Psoas muscle (tissue), 8 donors: ENCODE results near the gene AKT2. TPM values are rescaled to one million over a fixed set of nuclear protein-coding genes. Genes with fewer than 3 reads are reported as not detected.

ENCODE experiments used
- ATAC-seq, 4 donors: fragments of 200-7000 bp; cut with Tn5 transposase; one replicate each; pipeline ENCODE4 v1.9.1; 2020; ENCODE audit warnings: moderate library complexity in 3 of 4, mild to moderate bottlenecking in 2 of 4
- DNase-seq, 2 donors: peaks; one replicate each; pipeline ENCODE4 v3.0.0-alpha.2; 2020
- H3K27ac ChIP-seq: fragments of 200-600 bp; one replicate; pipeline ENCODE4 v1.8.0; 2022
- H3K27me3 ChIP-seq, 3 donors: fragments of 200-600 bp in 1 of 3; one replicate each; pipeline versions ENCODE4 v1.6.1 to v1.8.0; 2013 to 2022; ENCODE audit warnings: low read length in 2 of 3, mild to moderate bottlenecking in 2 of 3, moderate library complexity in 1 of 3; ENCODE audit not compliant: insufficient read depth in 3 of 3
- H3K36me3 ChIP-seq, 2 donors: fragments of 200-600 bp in 1 of 2; one replicate each; pipeline versions ENCODE4 v1.6.1 to v1.8.0; 2013 to 2022; ENCODE audit warnings: low read depth in 1 of 2, mild to moderate bottlenecking in 1 of 2, moderate library complexity in 1 of 2; ENCODE audit not compliant: insufficient read depth in 1 of 2
- H3K4me1 ChIP-seq: fragments of 200-600 bp; one replicate; pipeline ENCODE4 v1.8.0; 2022
- H3K4me3 ChIP-seq: fragments of 200-600 bp; one replicate; pipeline ENCODE4 v1.8.0; 2022; ENCODE audit warnings: mild to moderate bottlenecking
- H3K9me3 ChIP-seq: fragments of 200-600 bp; one replicate; pipeline ENCODE4 v1.8.0; 2022
- CTCF ChIP-seq: fragments of 200-600 bp; IDR thresholded peaks from one replicate; pipeline ENCODE4 v1.8.0; 2022; ENCODE audit warnings: antibody characterized with exemption
- WGBS, 3 donors: extraction: QIAGEN DNeasy Blood & Tissue Kit; methylation state at CpG; one replicate each; pipeline versions ENCODE4 v1.1.6 to v1.1.7; 2013; 5-methylcytosine and 5-hydroxymethylcytosine counted together
- intact Hi-C, 2 donors: fragments of 100-400 bp; cut with DNase I; formaldehyde crosslinking; loops; one replicate each; pipeline versions ENCODE4 v1.11.0 to v1.14.2; 2022
- polyA plus RNA-seq, 3 donors: library from polyadenylated mRNA; stranded (reverse); fragments of 200-250 nt; gene quantifications; one replicate each; pipeline ENCODE4 v1.2.3, GENCODE V29; 2013
- total RNA-seq, 4 donors: library from RNA; stranded (reverse); fragmentation: NEBNext Ultra II Directional in 2 of 4; extraction: Animal tissue kit (Norgen Biotek cat#: 25700) in 2 of 4; gene quantifications; one replicate each; pipeline versions ENCODE4 v1.2.1 to v1.2.4, GENCODE V29; 2021 to 2023
- donor health status: healthy with polysubstance abuse.
- donor health status: DM: no; HTN: no; CAD: no; lungs with moderate emphysema.
- donor health status: Bipolar disorder and iron deficiency.
- donor health status: healthy.
- donor health status: DM: yes; HTN: yes; CAD: no.
- donor health status: DM: no; HTN: no; CAD: no.
- donor health status: DM: no; HTN: no; CAD: no.
- donor health status: DM: yes; HTN: yes; CAD: no.

The AKT2 gene
- total and polyA plus RNA-seq, 7 donors, result 81.8 to 194 (median 139) TPM

- intact Hi-C loops, result no loop called here
- TF ChIP-seq CTCF, result no peak
These were observed 93.1 kb downstream of the AKT2 start for GRCh38 chr19:40191836-40192646.

GRCh38 chr19:40190891-40191835, 94.0 kb downstream of the AKT2 start, which contains the start of gene MAP3K10:
TSS of gene MAP3K10 (plus strand) at chr19:40191426. CDS start at chr19:40192032, 606 bp downstream.
- TF ChIP-seq CTCF, result no peak
- Histone ChIP-seq H3K27ac (peak within 1 kb of the TSS; percentile 97), H3K27me3 (no peaks in the 10 kb centered on the region), H3K4me1 (peaks cover 21% of the 10 kb centered on the region), H3K9me3 (no peaks in the 10 kb centered on the region), H3K36me3 (no peaks in the 10 kb centered on the region), H3K4me3 (peak within 1 kb of the TSS; percentile 100)
- peak; percentile 96 to 98 (median 96) for ATAC-seq
- intact Hi-C loops, result no loop called here
- peak; percentile 83 to 91 for DNase-seq
- 0 to 1% (median 0%) methylated on average over 41 to 115 of the region's 116 CpGs for WGBS, 3 donors

More at GRCh38 chr19:40191836-40192646, 93.1 kb downstream of the AKT2 start:
- peak overlapping the region; percentile 100 for H3K4me3 ChIP-seq
- DNase-seq (peak; percentile 35 to 68), ATAC-seq (peak in 3 of 4 donors; percentile 9 to 25 (median 15))
- no peaks in the 10 kb centered on the region for H3K27me3 ChIP-seq
- WGBS, 3 donors, result 13 to 18% (median 15%) methylated on average over 46 to 62 of the region's 62 CpGs
- H3K36me3 ChIP-seq, result no peaks in the 10 kb centered on the region
- H3K9me3 ChIP-seq, result no peaks in the 10 kb centered on the region
- peaks cover 21% of the 10 kb centered on the region for H3K4me1 ChIP-seq
- peak overlapping the region; percentile 97 for H3K27ac ChIP-seq

- ATAC-seq, result no peak
- Histone ChIP-seq H3K27me3 (no peaks in the 10 kb centered on the region), H3K4me1 (no peaks in the 10 kb centered on the region), H3K4me3 (no peak overlapping the region), H3K36me3 (no peaks in the 10 kb centered on the region), H3K9me3 (no peaks in the 10 kb centered on the region), H3K27ac (no peak overlapping the region)
- intact Hi-C loops, result no loop called here
- WGBS, 3 donors, result 75 to 79% (median 78%) methylated on average over 1 of the region's 1 CpG
- no peak for TF ChIP-seq CTCF
- DNase-seq, result no peak
These were observed 100.9 kb downstream of the AKT2 start for GRCh38 chr19:40184273-40184672.

Other genes with a start within 250 kb of the AKT2 start
- 1 to 10 TPM; 4.3 to 8.8 (median 6.6) TPM for gene ZNF780B, start 229.1 kb downstream of the AKT2 start, total RNA-seq
- 1 to 10 TPM; 1.7 to 9.1 (median 2.3) TPM for gene ZNF780B, start 229.1 kb downstream of the AKT2 start, polyA plus RNA-seq
- 1 to 10 TPM; 4.3 to 9.7 (median 5.2) TPM for gene ZNF780A, start 194.4 kb downstream of the AKT2 start, total RNA-seq
- gene ZNF780A, start 194.4 kb downstream of the AKT2 start, polyA plus RNA-seq, result 10 to 100 TPM in 1 of 3 donors, 1 to 10 TPM in 2; 4.2 to 11.8 (median 6.0) TPM
- gene MAP3K10, start 93.9 kb downstream of the AKT2 start, total RNA-seq, result 10 to 100 TPM; 18.6 to 22.2 (median 19.5) TPM
- gene MAP3K10, start 93.9 kb downstream of the AKT2 start, polyA plus RNA-seq, result 10 to 100 TPM; 10.7 to 35.1 (median 16.0) TPM
- gene TTC9B, start 67.0 kb downstream of the AKT2 start, total RNA-seq, result not detected
- gene TTC9B, start 67.0 kb downstream of the AKT2 start, polyA plus RNA-seq, result under 1 TPM in 1 of 3 donors, not detected in 2; 0.06 TPM
- gene CCNP, start 58.7 kb downstream of the AKT2 start, total RNA-seq, result not detected
- under 1 TPM in 1 of 3 donors, not detected in 2; 0.04 TPM for gene CCNP, start 58.7 kb downstream of the AKT2 start, polyA plus RNA-seq
- gene C19orf47, start 63.1 kb upstream of the AKT2 start, total RNA-seq, result 100 to 1,000 TPM; 220 to 299 (median 285) TPM
- 100 to 1,000 TPM; 368 to 436 (median 429) TPM for gene C19orf47, start 63.1 kb upstream of the AKT2 start, polyA plus RNA-seq
- gene PLD3, start 63.4 kb upstream of the AKT2 start, total RNA-seq, result 100 to 1,000 TPM in 1 of 4 donors, 10 to 100 TPM in 3; 77.8 to 116 (median 85.0) TPM
- 10 to 100 TPM; 60.2 to 87.3 (median 64.9) TPM for gene PLD3, start 63.4 kb upstream of the AKT2 start, polyA plus RNA-seq
- under 1 TPM in 2 of 4 donors, not detected in 2; 0.08 to 0.11 TPM for gene HIPK4, start 104.8 kb upstream of the AKT2 start, total RNA-seq
- gene HIPK4, start 104.8 kb upstream of the AKT2 start, polyA plus RNA-seq, result under 1 TPM in 1 of 3 donors, not detected in 2; 0.03 TPM
- 1 to 10 TPM; 1.4 to 3.3 (median 2.8) TPM for gene PRX, start 128.0 kb upstream of the AKT2 start, total RNA-seq
- 1 to 10 TPM; 1.9 to 2.1 (median 2.1) TPM for gene PRX, start 128.0 kb upstream of the AKT2 start, polyA plus RNA-seq
- 10 to 100 TPM; 10.5 to 24.0 (median 20.2) TPM for gene SERTAD1, start 140.6 kb upstream of the AKT2 start, total RNA-seq
- gene SERTAD1, start 140.6 kb upstream of the AKT2 start, polyA plus RNA-seq, result 10 to 100 TPM; 10.7 to 88.7 (median 17.3) TPM
- 10 to 100 TPM; 16.0 to 29.0 (median 26.0) TPM for gene SERTAD3, start 159.0 kb upstream of the AKT2 start, total RNA-seq
- 10 to 100 TPM; 12.7 to 30.0 (median 13.8) TPM for gene SERTAD3, start 159.0 kb upstream of the AKT2 start, polyA plus RNA-seq
- 100 to 1,000 TPM in 2 of 4 donors, 10 to 100 TPM in 2; 74.1 to 189 (median 114) TPM for gene BLVRB, start 180.4 kb upstream of the AKT2 start, total RNA-seq
- 100 to 1,000 TPM; 167 to 204 (median 172) TPM for gene BLVRB, start 180.4 kb upstream of the AKT2 start, polyA plus RNA-seq
- gene SPTBN4, start 181.7 kb upstream of the AKT2 start, total RNA-seq, result 1 to 10 TPM; 1.8 to 4.7 (median 2.8) TPM
- gene SPTBN4, start 181.7 kb upstream of the AKT2 start, polyA plus RNA-seq, result 1 to 10 TPM in 2 of 3 donors, under 1 TPM in 1; 0.66 to 2.9 (median 2.8) TPM